ENCODE measurements around the gene FZD10. TPM values are rescaled to one million over a fixed set of nuclear protein-coding genes. Genes with fewer than 3 reads are reported as not detected.

Gene FZD10
- total RNA-seq, 4 donors from 2014 or later, result under 0.01 to 0.39 (median 0.21) TPM

- Histone ChIP-seq H3K4me3 (no peak overlapping the region), H3K4me1 (no peaks in the 10 kb centered on the region), H3K27ac (no peak overlapping the region), H3K36me3 (no peaks in the 10 kb centered on the region), H3K27me3 (no peaks in the 10 kb centered on the region), H3K9me3 (no peaks in the 10 kb centered on the region)
- no peak for DNase-seq (ENCODE audit: low spot score in 2 of 2)
- 87 to 91% methylated on average over 7 of the region's 7 CpGs for WGBS, 2 donors
- TF ChIP-seq POLR2A (IDR thresholded peaks at IDR 0.05) (no peak), EP300 (IDR thresholded peaks at IDR 0.05) (no peak)
- TF ChIP-seq, protein P1, sequence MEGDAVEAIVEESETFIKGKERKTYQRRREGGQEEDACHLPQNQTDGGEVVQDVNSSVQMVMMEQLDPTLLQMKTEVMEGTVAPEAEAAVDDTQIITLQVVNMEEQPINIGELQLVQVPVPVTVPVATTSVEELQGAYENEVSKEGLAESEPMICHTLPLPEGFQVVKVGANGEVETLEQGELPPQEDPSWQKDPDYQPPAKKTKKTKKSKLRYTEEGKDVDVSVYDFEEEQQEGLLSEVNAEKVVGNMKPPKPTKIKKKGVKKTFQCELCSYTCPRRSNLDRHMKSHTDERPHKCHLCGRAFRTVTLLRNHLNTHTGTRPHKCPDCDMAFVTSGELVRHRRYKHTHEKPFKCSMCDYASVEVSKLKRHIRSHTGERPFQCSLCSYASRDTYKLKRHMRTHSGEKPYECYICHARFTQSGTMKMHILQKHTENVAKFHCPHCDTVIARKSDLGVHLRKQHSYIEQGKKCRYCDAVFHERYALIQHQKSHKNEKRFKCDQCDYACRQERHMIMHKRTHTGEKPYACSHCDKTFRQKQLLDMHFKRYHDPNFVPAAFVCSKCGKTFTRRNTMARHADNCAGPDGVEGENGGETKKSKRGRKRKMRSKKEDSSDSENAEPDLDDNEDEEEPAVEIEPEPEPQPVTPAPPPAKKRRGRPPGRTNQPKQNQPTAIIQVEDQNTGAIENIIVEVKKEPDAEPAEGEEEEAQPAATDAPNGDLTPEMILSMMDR (IDR thresholded peaks at IDR 0.05), result no peak
These were observed 8.5 kb upstream of the FZD10 start for GRCh38 chr12:130153803-130154202.

- WGBS, 2 donors, result 80 to 85% methylated on average over 22 of the region's 22 CpGs
- H3K4me1 ChIP-seq, result no peaks in the 10 kb centered on the region
- no peaks in the 10 kb centered on the region for H3K9me3 ChIP-seq
- DNase-seq (ENCODE audit: low spot score in 2 of 2), result no peak
- H3K36me3 ChIP-seq, result no peaks in the 10 kb centered on the region
- TF ChIP-seq, protein P1 (IDR thresholded peaks at IDR 0.05), result no peak
- TF ChIP-seq EP300 (IDR thresholded peaks at IDR 0.05) (no peak), POLR2A (IDR thresholded peaks at IDR 0.05) (no peak)
- peaks cover 0 to under 1% of the 10 kb centered on the region in 2 donors for H3K27me3 ChIP-seq
- no peak overlapping the region for H3K4me3 ChIP-seq
- H3K27ac ChIP-seq, result no peak overlapping the region
These were observed 7.8 kb upstream of the FZD10 start for GRCh38 chr12:130154276-130155070.

GRCh38 chr12:130155416-130156073 lies 6.7 kb upstream of the FZD10 start:
- peaks cover 0 to 7% of the 10 kb centered on the region in 2 donors for H3K27me3 ChIP-seq
- no peak overlapping the region for H3K4me3 ChIP-seq
- H3K4me1 ChIP-seq, result peaks cover 0 to 2% (median 0%) of the 10 kb centered on the region in 4 donors
- no peak overlapping the region for H3K27ac ChIP-seq
- WGBS, 2 donors, result 72 to 78% methylated on average over 10 of the region's 10 CpGs
- no peaks in the 10 kb centered on the region for H3K9me3 ChIP-seq
- H3K36me3 ChIP-seq, result no peaks in the 10 kb centered on the region
- DNase-seq (ENCODE audit: low spot score in 2 of 2), result no peak
- TF ChIP-seq, protein P1 (IDR thresholded peaks at IDR 0.05), result no peak
- no peak for TF ChIP-seq POLR2A (IDR thresholded peaks at IDR 0.05)
- no peak for TF ChIP-seq EP300 (IDR thresholded peaks at IDR 0.05)

DNA sequence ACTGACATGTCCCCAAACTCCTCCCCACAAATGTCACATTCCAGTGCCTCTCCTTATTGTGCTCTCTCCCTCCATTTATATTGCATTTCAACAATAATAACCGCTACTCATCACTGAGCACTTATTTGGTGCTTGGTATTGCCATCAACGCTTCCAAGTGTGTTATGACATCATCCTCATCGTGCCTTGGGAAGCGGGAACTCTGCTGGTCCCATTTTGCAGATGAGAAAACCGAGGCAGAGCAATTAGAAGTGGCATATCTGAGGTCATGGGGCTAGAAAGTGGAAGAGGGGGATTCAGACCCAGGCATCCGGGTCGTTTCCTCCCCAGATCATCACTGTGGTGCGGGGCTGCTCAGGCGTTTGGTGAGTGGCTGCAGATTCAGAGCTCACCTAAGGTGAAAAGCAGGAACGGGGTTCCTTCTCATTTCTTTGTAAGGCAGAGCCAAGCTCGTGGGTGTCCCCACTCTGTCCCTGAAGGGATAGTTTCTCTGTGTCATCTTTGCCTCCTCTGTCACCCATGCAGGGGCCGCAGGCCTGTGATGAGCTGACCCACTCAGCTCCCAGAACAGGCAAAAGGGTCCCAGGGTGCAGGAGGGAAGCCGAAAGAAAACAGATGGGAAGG lies 5.5 kb upstream of the FZD10 start:
- Histone ChIP-seq H3K36me3 (no peaks in the 10 kb centered on the region), H3K27me3 (peaks cover 2 to 19% of the 10 kb centered on the region in 2 donors), H3K27ac (no peak overlapping the region), H3K9me3 (no peaks in the 10 kb centered on the region), H3K4me1 (peaks cover 0 to 14% (median 0%) of the 10 kb centered on the region in 4 donors), H3K4me3 (no peak overlapping the region)
- no peak for TF ChIP-seq POLR2A (IDR thresholded peaks at IDR 0.05)
- TF ChIP-seq, protein P1 (IDR thresholded peaks at IDR 0.05), result no peak
- TF ChIP-seq EP300 (IDR thresholded peaks at IDR 0.05), result no peak
- no peak for DNase-seq (ENCODE audit: low spot score in 2 of 2)
- WGBS, 2 donors, result 75 to 81% methylated on average over 13 of the region's 13 CpGs

Data from tibial nerve (tissue), 4 donors.